Endothelial cell of umbilical vein (primary cell): Measurements from ENCODE around the gene MTA2. TPM values are rescaled to one million over a fixed set of nuclear protein-coding genes. Genes with fewer than 3 reads are reported as not detected.

ENCODE experiments used
- BruUV-seq: library from RNA; stranded (reverse); fragments of 400-500 nt; replicated peaks from 2 replicates; lab custom pipeline; 2021; lab: Mats Ljungman, UMichigan
- CTCF ChIA-PET: fragments of 300-600, 350-600 bp; sonication (Branson Sonifier 250); formaldehyde crosslinking; loops from one replicate; lab custom pipeline; 2021; ENCODE audit warnings: antibody characterized with exemption, inconsistent platforms; lab: Charles Lee
- POLR2A ChIA-PET: fragments of 300-600, 350-600 bp; sonication (Branson Sonifier 250); formaldehyde crosslinking; loops from one replicate; lab custom pipeline; 2021; ENCODE audit warnings: antibody characterized with exemption, inconsistent platforms; lab: Charles Lee
- DNase-seq: peaks from one replicate; pipeline ENCODE4 v3.0.0-alpha.2; 2011; ENCODE audit warnings: low read depth, low spot score
- FAIRE-seq: peaks from 2 replicates; lab custom pipeline; 2011; peaks lifted over from hg19 to GRCh38; lab: Jason Lieb, UNC
- H2AFZ ChIP-seq: 2 replicates; pipeline ENCODE4 v1.6.0; 2012; ENCODE audit warnings: low read depth, low read length, control low read depth, inconsistent platforms
- H3K27ac ChIP-seq: 2 replicates; pipeline ENCODE4 v1.5.1; 2011; ENCODE audit warnings: low read depth, mild to moderate bottlenecking, control low read depth, low read length, moderate library complexity; ENCODE audit not compliant: insufficient read depth
- H3K27me3 ChIP-seq, 2 experiments: 2 replicates each; pipeline versions ENCODE4 v1.6.0 to v1.6.1; 2011; ENCODE audit warnings: low read length in 2 of 2, mixed read lengths in 1 of 2; ENCODE audit not compliant: control insufficient read depth in 2 of 2, insufficient read depth in 2 of 2
- H3K36me3 ChIP-seq, 2 experiments: 2 replicates in 1 of 2; 3 replicates in 1 of 2; pipeline ENCODE4 v1.5.1; 2011; ENCODE audit warnings: low read length in 2 of 2, mild to moderate bottlenecking in 1 of 2, moderate library complexity in 1 of 2; ENCODE audit not compliant: control insufficient read depth in 2 of 2, insufficient read depth in 2 of 2; ENCODE audit errors: extremely low read depth in 1 of 2
- H3K4me1 ChIP-seq: 3 replicates; pipeline ENCODE4 v1.5.1; 2011; ENCODE audit warnings: mild to moderate bottlenecking, low read length; ENCODE audit not compliant: control insufficient read depth, insufficient read depth; ENCODE audit errors: extremely low read depth
- H3K4me2 ChIP-seq: 2 replicates; pipeline ENCODE4 v1.6.1; 2011; ENCODE audit warnings: low read length, control low read depth, mixed read lengths; ENCODE audit not compliant: insufficient read depth
- H3K4me3 ChIP-seq, 3 experiments: fragments of 200-600 bp in 1 of 3; sonication (generic), shearing (Covaris generic) in 1 of 3; replicated peaks in 1 of 3; 2 replicates each; pipeline ENCODE4 v1.5.1; 2011 to 2016; ENCODE audit warnings: control low read depth in 3 of 3, low read length in 3 of 3, mild to moderate bottlenecking in 2 of 3, inconsistent platforms in 1 of 3, low read depth in 1 of 3, moderate library complexity in 1 of 3; ENCODE audit not compliant: insufficient read depth in 1 of 3
- H3K79me2 ChIP-seq: 2 replicates; pipeline ENCODE4 v1.6.0; 2012; ENCODE audit warnings: low read length, inconsistent platforms; ENCODE audit not compliant: control insufficient read depth, insufficient read depth
- H3K9ac ChIP-seq: replicated peaks from 2 replicates; pipeline ENCODE3; 2011; ENCODE audit warnings: low read length, control low read depth; ENCODE audit not compliant: insufficient read depth; ENCODE audit errors: extremely low read depth
- H3K9me1 ChIP-seq: replicated peaks from 3 replicates; pipeline ENCODE4 v1.6.0; 2011; ENCODE audit warnings: mild to moderate bottlenecking, low read length; ENCODE audit not compliant: control insufficient read depth, insufficient read depth; ENCODE audit errors: extremely low read depth
- H3K9me3 ChIP-seq: replicated peaks from 2 replicates; pipeline ENCODE4 v1.5.1; 2012; ENCODE audit warnings: low read length, inconsistent platforms; ENCODE audit not compliant: control insufficient read depth, insufficient read depth
- H4K20me1 ChIP-seq: replicated peaks from 2 replicates; pipeline ENCODE3; 2011; ENCODE audit warnings: mild to moderate bottlenecking, low read length; ENCODE audit not compliant: control insufficient read depth, insufficient read depth; ENCODE audit errors: extremely low read depth
- CTCF ChIP-seq, 2 donors: IDR thresholded peaks; 1 replicate in 1 of 2; 2 replicates in 1 of 2; pipeline ENCODE4 v1.5.1; 2011; ENCODE audit warnings: low read length in 2 of 2, mild to moderate bottlenecking in 2 of 2, moderate library complexity in 2 of 2, control low read depth in 1 of 2, inconsistent platforms in 1 of 2, low read depth in 1 of 2; ENCODE audit not compliant: insufficient read depth in 1 of 2; ENCODE audit errors: extremely low read depth in 1 of 2
- EZH2 ChIP-seq: IDR thresholded peaks from 2 replicates; pipeline ENCODE4 v1.6.1; 2012; ENCODE audit warnings: borderline replicate concordance, low read depth, mild to moderate bottlenecking, moderate library complexity, low read length, inconsistent platforms; ENCODE audit not compliant: severe bottlenecking
- FOS ChIP-seq: IDR thresholded peaks from 2 replicates; pipeline ENCODE4 v1.6.1; 2011; ENCODE audit warnings: mild to moderate bottlenecking, low read length, moderate library complexity, borderline replicate concordance; ENCODE audit not compliant: insufficient read depth
- GATA2 ChIP-seq: IDR thresholded peaks from 2 replicates; pipeline ENCODE4 v1.7.0; 2011; ENCODE audit warnings: low read depth, mild to moderate bottlenecking, moderate library complexity, mixed read lengths, low read length; ENCODE audit not compliant: insufficient read length, insufficient read depth
- JUN ChIP-seq: IDR thresholded peaks from 2 replicates; pipeline ENCODE4 v1.6.1; 2011; ENCODE audit warnings: borderline replicate concordance, low read depth; ENCODE audit not compliant: insufficient read length, insufficient read depth
- MAX ChIP-seq: IDR thresholded peaks from 2 replicates; pipeline ENCODE4 v1.6.1; 2011; ENCODE audit not compliant: insufficient read depth, insufficient read length
- MYC ChIP-seq: IDR thresholded peaks from one replicate; pipeline ENCODE4 v1.6.1; 2011; ENCODE audit warnings: mild to moderate bottlenecking, low read depth, low read length
- POLR2A ChIP-seq: IDR thresholded peaks from 2 replicates; pipeline ENCODE4 v1.6.1; 2012; ENCODE audit warnings: low read depth, mild to moderate bottlenecking, control low read depth, low read length
- POLR2AphosphoS5 ChIP-seq: IDR thresholded peaks from 2 replicates; pipeline ENCODE4 v1.6.1; 2012; ENCODE audit warnings: low read depth, mild to moderate bottlenecking, control low read depth, low read length, moderate library complexity; ENCODE audit not compliant: insufficient read depth
- dilution Hi-C: fragments of 300-500 bp; cut with MboI; formaldehyde crosslinking; loops from one replicate; pipeline ENCODE4 v1.15.0; 2019; ENCODE audit warnings: low sequenced_read_pairs; ENCODE audit not compliant: extremely low pct_ligation_motif_present
- intact Hi-C: fragments of 100-400 bp; cut with micrococcal nuclease; formaldehyde crosslinking; loops from one replicate; pipeline ENCODE4 v1.10.0; 2022
- polyA plus RNA-seq, 4 experiments: library from polyadenylated mRNA; depleted of rRNA in 3 of 4; stranded (reverse) in 3 of 4; unstranded in 1 of 4; fragments of >200 nt; gene quantifications; 2 replicates each; pipeline versions ENCODE4 v1.2.1 to v1.2.3, GENCODE V29; 2011 to 2012; ENCODE audit warnings: missing spikeins in 1 of 4
- total RNA-seq: library from RNA; stranded (reverse); gene quantifications from 2 replicates; pipeline ENCODE4 v1.2.3, GENCODE V29; 2021

The MTA2 gene
- total and polyA plus RNA-seq, 2 donors (not counting 3 experiments of a cell fraction or from before 2014, with no cell fraction given): 40.4 to 166 TPM

- peak; percentile 56 for DNase-seq
- Histone ChIP-seq H3K9me3 (no peaks in the 10 kb centered on the region), H3K9ac (peak within 1 kb of the TSS; percentile 73), H2AFZ (peak within 1 kb of the TSS; percentile 32), H3K4me3 (peak within 1 kb of the TSS; percentile 53 to 82 (median 55)), H3K36me3 (no peaks in the 10 kb centered on the region), H3K4me2 (peak within 1 kb of the TSS; percentile 67), H3K9me1 (no peaks in the 10 kb centered on the region), H3K27ac (peak within 1 kb of the TSS; percentile 44), H3K79me2 (peaks cover 52% of the 10 kb centered on the region), H3K27me3 (no peaks in the 10 kb centered on the region), H3K4me1 (peaks cover 50% of the 10 kb centered on the region), H4K20me1 (no peaks in the 10 kb centered on the region)
- intact Hi-C loops: loop anchor here (1.0 kb wide), 1 partner anchor 10 kb away; no protein-coding TSS in a partner anchor
- CTCF ChIA-PET: interaction anchor here (0.6 to 11.0 kb wide), 6 partner anchors 12 to 153 kb away, joined by 3 to 376 read pairs (median 6); partner anchors contain the start of genes B3GAT3 and TUT1
- FAIRE-seq: peak; percentile 71
- POLR2A ChIA-PET: interaction anchor here (0.6 to 1.4 kb wide), 4 partner anchors 9 to 119 kb away, joined by 3 to 5 read pairs (median 4); partner anchors contain the start of genes C11orf98 and CSKMT
- dilution Hi-C loops: no loop called here
- no peak for TF ChIP-seq CTCF (IDR thresholded peaks at IDR 0.05; ENCODE audit: extremely low read depth in 1 of 2, insufficient read depth in 1 of 2, low read depth in 1 of 2, low read length in 2 of 2)
- no peak for TF ChIP-seq FOS
- no peak for TF ChIP-seq EZH2
- peak; percentile 97 for TF ChIP-seq POLR2A
- no peak for TF ChIP-seq MAX
- no peak for TF ChIP-seq MYC
- no peak for TF ChIP-seq JUN
- no peak for TF ChIP-seq GATA2
- peak; percentile 98 for TF ChIP-seq POLR2AphosphoS5
- BruUV-seq: TSS peak; percentile 45
These were observed 55.3 kb downstream of the MTA2 start, which contains the start of gene AHNAK for GRCh38 chr11:62546244-62546928. Gene AHNAK, minus strand, starts transcription at chr11:62546806. Its CDS starts 10,708 bp downstream, at chr11:62536098.
